Mucosa of stomach (tissue), 1 donor: ENCODE data around the gene LYVE1.
"Not testable (repeated sequence)": the region's sequence is repeated elsewhere in the genome, so short reads cannot be mapped to it uniquely, and the experiment has no call there.

Experiments
- H3K27me3 ChIP-seq: one replicate; pipeline ENCODE4 v1.7.0; 2013; ENCODE audit warnings: mild to moderate bottlenecking, low read length; ENCODE audit not compliant: control insufficient read depth, insufficient read depth
- H3K36me3 ChIP-seq: one replicate; pipeline ENCODE4 v1.7.0; 2013; ENCODE audit warnings: low read length; ENCODE audit not compliant: control insufficient read depth, insufficient read depth
- H3K4me1 ChIP-seq: one replicate; pipeline ENCODE4 v1.7.0; 2013; ENCODE audit warnings: mild to moderate bottlenecking, low read length; ENCODE audit not compliant: control insufficient read depth, insufficient read depth
- H3K4me3 ChIP-seq: one replicate; pipeline ENCODE4 v1.7.0; 2013; ENCODE audit warnings: low read length
- H3K9ac ChIP-seq: one replicate; pipeline ENCODE4 v1.7.0; 2013; ENCODE audit warnings: mild to moderate bottlenecking, low read length, moderate library complexity
- H3K9me3 ChIP-seq: one replicate; pipeline ENCODE4 v1.7.0; 2013; ENCODE audit warnings: mild to moderate bottlenecking, low read length, moderate library complexity; ENCODE audit not compliant: control insufficient read depth
- donor health status: Pancreatic carcinoma.

Gene LYVE1

GRCh38 chr11:10602945-10603344 lies 34.5 kb upstream of the LYVE1 start:
- Histone ChIP-seq H3K9me3 (no peaks in the 10 kb centered on the region), H3K36me3 (no peaks in the 10 kb centered on the region), H3K9ac (no peak overlapping the region), H3K4me1 (peaks cover 6% of the 10 kb centered on the region), H3K4me3 (no peak overlapping the region), H3K27me3 (no peaks in the 10 kb centered on the region)

- H3K4me1 ChIP-seq, result peaks cover 6% of the 10 kb centered on the region
- no peaks in the 10 kb centered on the region for H3K27me3 ChIP-seq
- no peak overlapping the region for H3K4me3 ChIP-seq
- no peaks in the 10 kb centered on the region for H3K36me3 ChIP-seq
- no peak overlapping the region for H3K9ac ChIP-seq
- H3K9me3 ChIP-seq, result no peaks in the 10 kb centered on the region
Measured at GRCh38 chr11:10602366-10602765, 33.9 kb upstream of the LYVE1 start.

GRCh38 chr11:10601837-10602236 lies 33.4 kb upstream of the LYVE1 start:
- Histone ChIP-seq H3K4me3 (no peak overlapping the region), H3K9me3 (no peaks in the 10 kb centered on the region), H3K9ac (no peak overlapping the region), H3K4me1 (peaks cover 6% of the 10 kb centered on the region), H3K27me3 (no peaks in the 10 kb centered on the region), H3K36me3 (no peaks in the 10 kb centered on the region)

GRCh38 chr11:10600570-10601248 lies 32.2 kb upstream of the LYVE1 start:
- Histone ChIP-seq H3K36me3 (no peaks in the 10 kb centered on the region), H3K4me1 (peaks cover 6% of the 10 kb centered on the region), H3K9ac (no peak overlapping the region), H3K9me3 (no peaks in the 10 kb centered on the region), H3K27me3 (no peaks in the 10 kb centered on the region), H3K4me3 (no peak overlapping the region)

- Histone ChIP-seq H3K9ac (no peak overlapping the region), H3K9me3 (no peaks in the 10 kb centered on the region), H3K36me3 (no peaks in the 10 kb centered on the region), H3K27me3 (no peaks in the 10 kb centered on the region), H3K4me3 (no peak overlapping the region), H3K4me1 (peaks cover 6% of the 10 kb centered on the region)
Measured at GRCh38 chr11:10599388-10600175, 31.1 kb upstream of the LYVE1 start.

GRCh38 chr11:10598816-10599215 lies 30.4 kb upstream of the LYVE1 start:
- Histone ChIP-seq H3K36me3 (no peaks in the 10 kb centered on the region), H3K9me3 (no peaks in the 10 kb centered on the region), H3K4me3 (no peak overlapping the region), H3K4me1 (peaks cover 1% of the 10 kb centered on the region), H3K27me3 (no peaks in the 10 kb centered on the region), H3K9ac (no peak overlapping the region)

GRCh38 chr11:10597877-10598351 lies 29.4 kb upstream of the LYVE1 start:
- Histone ChIP-seq H3K4me3 (no peak overlapping the region), H3K27me3 (no peaks in the 10 kb centered on the region), H3K36me3 (no peaks in the 10 kb centered on the region), H3K9ac (no peak overlapping the region), H3K4me1 (no peaks in the 10 kb centered on the region), H3K9me3 (no peaks in the 10 kb centered on the region)

- H3K9me3 ChIP-seq, H3K4me1 ChIP-seq, H3K4me3 ChIP-seq, H3K27me3 ChIP-seq, H3K36me3 ChIP-seq, H3K9ac ChIP-seq: not testable (repeated sequence)
Measured at GRCh38 chr11:10595840-10596239, 27.4 kb upstream of the LYVE1 start.

- H3K27me3 ChIP-seq, result no peaks in the 10 kb centered on the region
- H3K4me1 ChIP-seq, result no peaks in the 10 kb centered on the region
- no peaks in the 10 kb centered on the region for H3K9me3 ChIP-seq
- H3K4me3 ChIP-seq, result no peak overlapping the region
- no peaks in the 10 kb centered on the region for H3K36me3 ChIP-seq
- no peak overlapping the region for H3K9ac ChIP-seq
Measured at GRCh38 chr11:10594407-10594806, 25.9 kb upstream of the LYVE1 start.

GRCh38 chr11:10592331-10592730 lies 23.9 kb upstream of the LYVE1 start:
- no peaks in the 10 kb centered on the region for H3K36me3 ChIP-seq
- no peak overlapping the region for H3K9ac ChIP-seq
- no peaks in the 10 kb centered on the region for H3K27me3 ChIP-seq
- H3K4me3 ChIP-seq, result no peak overlapping the region
- H3K4me1 ChIP-seq, result no peaks in the 10 kb centered on the region
- H3K9me3 ChIP-seq, result no peaks in the 10 kb centered on the region

GRCh38 chr11:10591741-10592140 lies 23.3 kb upstream of the LYVE1 start:
- Histone ChIP-seq H3K4me1 (no peaks in the 10 kb centered on the region), H3K4me3 (no peak overlapping the region), H3K36me3 (no peaks in the 10 kb centered on the region), H3K9me3 (no peaks in the 10 kb centered on the region), H3K27me3 (no peaks in the 10 kb centered on the region), H3K9ac (no peak overlapping the region)

- Histone ChIP-seq H3K27me3 (no peaks in the 10 kb centered on the region), H3K9ac (no peak overlapping the region), H3K4me3 (no peak overlapping the region), H3K9me3 (no peaks in the 10 kb centered on the region), H3K36me3 (no peaks in the 10 kb centered on the region), H3K4me1 (no peaks in the 10 kb centered on the region)
Measured at GRCh38 chr11:10590218-10590915, 21.9 kb upstream of the LYVE1 start.
